ENCODE measurements around the gene MYLIP.

The MYLIP gene

GRCh38 chr6:16177881-16178280 is 49.0 kb downstream of the MYLIP start:
- DNase-seq = no peak

GRCh38 chr6:16178351-16178750 is 49.5 kb downstream of the MYLIP start:
- no peak for DNase-seq

- no peak for DNase-seq
Measured at GRCh38 chr6:16179063-16179462, 50.2 kb downstream of the MYLIP start.

DNA sequence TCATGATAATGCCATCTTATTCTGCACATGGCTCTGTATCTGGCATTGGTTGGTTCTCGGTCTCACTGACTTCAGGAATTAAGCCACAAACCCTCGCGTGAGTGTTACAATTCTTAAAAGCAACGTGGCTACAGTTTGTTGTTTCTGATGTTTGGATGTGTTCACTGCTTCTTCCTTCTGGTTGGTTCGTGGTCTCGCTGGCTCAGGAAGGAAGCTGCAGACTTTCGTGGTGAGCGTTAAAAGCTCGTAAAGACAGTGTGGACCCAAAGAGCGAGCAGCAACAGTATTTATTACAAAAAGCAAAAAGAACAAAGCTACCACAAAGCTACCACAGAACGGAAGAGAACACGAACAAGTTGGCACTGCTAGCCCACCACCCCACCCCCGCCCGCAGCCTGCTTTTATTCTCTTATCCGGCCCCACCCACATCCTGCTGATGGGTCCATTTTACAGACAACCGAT is 51.1 kb downstream of the MYLIP start:
- no peak for DNase-seq

DNA sequence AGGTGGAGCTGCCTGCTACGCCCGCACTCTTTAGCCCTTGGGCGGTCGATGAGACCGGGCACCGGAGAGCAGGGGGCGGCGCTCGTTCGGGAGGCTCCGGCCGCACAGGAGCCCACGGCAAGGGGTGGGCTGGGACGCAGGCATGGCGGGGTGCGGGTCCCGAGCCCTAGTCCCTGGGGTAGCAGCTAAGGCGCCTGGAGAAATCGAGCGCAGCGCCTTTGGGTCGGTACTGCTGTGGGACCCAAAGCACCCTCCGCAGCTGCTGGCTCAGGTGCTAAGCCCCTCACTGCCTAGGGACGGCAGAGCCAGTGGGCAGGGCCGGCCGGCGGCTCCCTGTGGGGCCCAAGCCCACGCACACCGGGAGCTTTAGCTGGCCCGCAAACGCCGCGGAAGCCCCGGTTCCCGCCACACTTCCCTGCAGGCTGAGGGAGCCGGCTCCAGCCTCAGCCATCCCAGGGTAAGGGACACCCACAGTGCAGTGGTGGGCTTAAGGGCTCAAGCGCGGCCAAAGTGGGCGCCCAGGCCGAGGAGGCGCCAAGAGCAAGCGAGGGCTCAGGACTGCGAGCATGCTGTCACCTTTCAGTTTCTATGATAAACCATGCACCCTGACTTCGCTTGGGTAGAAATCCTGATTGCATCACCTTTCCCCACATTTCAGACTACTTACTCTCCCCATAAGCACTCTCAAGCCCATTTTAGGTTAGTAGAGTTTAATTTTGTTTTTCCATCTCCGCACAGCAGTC is 52.0 kb downstream of the MYLIP start:
- DNase-seq = no peak

DNA sequence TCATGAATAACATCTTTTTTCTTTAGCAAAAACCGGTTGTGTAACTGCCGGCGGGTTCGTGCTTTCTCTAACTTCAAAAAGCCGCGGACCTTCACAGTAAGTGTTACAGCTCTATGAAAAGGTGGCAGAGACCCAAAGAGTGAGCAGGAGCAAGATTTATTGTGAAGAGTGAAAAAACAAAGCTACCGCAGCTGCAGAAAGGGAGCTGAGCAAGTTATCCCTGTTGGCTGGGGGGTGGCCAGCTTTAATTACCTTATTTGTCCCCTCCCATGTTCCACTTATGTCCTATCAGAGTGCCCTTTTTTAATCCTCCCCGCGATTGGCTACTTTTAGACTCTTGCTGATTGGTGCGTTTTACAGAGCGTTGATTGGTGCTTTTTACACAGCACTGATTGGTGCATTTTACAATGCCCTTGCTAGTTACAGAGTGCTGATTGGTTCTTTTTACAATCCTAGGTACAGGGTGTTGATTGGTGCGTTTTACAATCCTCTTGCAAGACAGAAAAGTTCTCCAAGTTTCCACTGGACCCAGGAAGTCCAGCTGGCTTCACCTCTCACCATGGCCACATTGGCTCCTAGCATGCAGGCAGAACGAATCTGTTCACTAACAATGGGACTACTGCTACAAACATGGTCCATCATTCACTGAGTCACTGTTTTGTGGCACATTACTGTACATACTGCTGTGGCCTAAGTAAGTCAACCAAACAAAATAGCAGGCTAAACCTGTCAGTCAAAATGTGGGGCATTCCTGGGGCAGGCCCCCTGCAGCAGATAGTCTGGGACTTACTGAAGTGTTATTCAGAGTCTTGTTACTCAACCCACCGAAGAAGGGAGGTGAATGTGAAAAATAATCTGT is 52.8 kb downstream of the MYLIP start:
- no peak for DNase-seq

DNA sequence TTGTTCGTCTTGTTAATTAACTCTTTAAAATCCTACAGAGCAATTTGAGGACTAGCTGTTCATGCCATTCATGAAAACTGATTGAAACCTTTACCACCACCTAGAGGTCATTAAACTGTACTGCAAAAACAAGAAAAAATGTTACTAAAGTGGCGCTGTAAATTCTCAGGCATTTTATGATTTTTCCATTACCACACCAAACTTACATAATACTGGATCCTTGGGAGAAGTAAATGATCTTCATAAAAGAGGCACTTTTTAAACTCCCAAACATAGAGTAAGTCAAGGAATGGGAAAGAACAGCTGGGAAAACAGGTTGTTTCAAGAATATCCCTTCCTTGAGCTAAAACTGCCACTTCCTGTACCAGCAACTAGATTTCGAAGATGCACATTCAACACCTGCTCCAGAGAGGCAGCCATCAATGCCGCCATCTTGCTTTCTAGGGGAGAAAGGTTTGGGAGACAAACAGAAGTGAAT is 54.3 kb downstream of the MYLIP start:
- no peak for DNase-seq

DNA sequence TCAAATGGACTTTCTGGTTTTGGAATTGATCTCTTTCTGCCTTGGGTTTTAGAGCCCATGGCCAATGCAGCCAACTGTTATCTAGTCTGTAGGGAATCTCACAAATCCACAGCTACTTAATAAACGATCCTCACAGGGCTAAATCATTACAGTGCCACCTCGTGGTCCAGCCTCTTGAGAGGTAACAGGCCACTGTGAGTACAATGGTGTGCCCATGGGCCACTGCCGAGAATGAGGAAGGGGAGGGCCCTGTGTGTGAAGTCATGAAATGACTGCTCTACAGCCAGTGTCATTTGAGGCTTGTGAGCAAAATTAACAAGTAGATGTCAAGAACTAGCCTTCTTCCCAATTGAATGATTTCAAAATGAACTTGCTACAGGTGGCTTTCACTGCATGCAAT is 55.2 kb downstream of the MYLIP start:
- no peak for DNase-seq

GRCh38 chr6:16184551-16184950 is 55.7 kb downstream of the MYLIP start:
- DNase-seq = no peak

- no peak for DNase-seq
Measured at GRCh38 chr6:16187176-16187575, 58.3 kb downstream of the MYLIP start.

DNA sequence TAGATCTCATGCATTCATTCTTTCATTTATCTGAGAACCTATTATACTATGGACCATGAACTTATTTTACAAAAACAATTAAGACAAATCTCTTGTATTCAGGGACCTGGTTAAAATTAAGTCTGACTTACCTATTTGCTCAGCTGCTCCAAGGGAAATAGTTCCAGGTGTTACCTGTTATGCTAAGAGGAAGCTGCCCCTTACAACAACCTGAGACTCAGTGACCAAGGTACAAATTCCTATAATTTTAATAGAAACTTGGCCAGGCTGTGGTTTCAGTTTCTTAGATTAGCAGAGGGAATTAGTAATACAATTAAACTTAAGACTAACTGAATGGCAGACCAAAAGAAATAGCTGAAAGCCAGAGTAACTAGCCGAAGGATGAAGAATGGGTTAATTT is 61.3 kb downstream of the MYLIP start:
- DNase-seq = no peak

DNA sequence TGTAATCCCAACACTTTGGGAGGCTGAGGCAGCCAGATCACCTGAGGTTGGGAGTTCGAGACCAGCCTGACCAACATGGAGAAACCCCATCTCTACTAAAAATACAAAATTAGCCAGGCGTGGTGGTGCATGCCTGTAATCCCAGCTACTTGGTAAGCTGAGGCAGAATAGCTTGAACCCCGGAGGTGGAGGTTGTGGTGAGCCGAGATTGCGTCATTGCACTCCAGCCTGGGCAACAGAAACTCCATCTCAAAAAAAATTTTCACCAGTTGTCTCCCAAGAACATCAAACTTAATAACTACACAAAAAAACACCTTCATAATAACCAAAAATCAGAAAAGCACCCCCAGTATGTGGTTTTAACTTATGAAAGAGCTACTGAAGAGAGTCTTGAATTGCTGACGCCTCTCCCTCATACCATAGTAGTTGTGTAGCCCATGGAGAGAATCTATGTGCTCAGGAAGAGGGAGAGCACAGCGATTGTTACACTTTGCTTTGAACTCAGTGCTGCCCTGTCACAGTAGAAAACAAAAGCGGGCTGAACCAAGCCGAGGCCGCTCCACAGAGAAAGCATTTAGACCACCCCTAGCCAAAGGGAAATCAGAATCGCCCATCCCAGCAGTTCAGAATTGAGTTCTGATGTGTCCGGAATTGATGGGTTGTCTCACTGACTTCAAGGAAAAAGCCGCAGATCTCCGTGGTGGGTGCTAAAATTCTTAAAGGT is 67.5 kb downstream of the MYLIP start:
- DNase-seq = no peak

DNA sequence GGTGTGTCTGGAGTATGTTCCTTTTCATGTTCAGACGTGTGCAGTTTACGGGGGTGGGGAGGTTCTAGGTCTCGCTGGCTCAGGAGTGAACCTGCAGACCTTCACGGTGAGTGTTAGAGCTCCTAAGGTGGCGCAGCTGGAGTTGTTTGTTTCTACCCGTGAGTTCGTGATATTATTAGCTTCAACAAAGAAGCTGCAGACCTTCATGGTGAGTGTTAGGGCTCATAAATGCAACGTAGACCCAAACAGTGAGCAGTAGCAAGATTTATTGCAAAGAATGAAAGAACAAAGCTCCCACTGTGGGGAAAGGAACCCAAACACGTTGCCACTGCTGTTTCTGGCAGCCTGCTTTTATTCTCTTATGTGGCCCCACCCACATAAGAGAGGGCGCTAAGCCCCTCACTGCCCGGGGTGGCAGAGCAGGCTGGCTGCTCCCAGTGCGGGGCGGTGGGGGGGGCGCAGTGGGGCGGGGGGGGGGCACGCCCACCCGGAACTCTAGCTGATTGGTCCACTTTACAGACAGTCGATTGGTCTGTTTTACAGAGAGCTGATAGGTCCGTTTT is 68.2 kb downstream of the MYLIP start:
- DNase-seq = no peak
